HG03139 (cell line): Measurements from ENCODE around the gene INVS.
"Not testable (repeated sequence)": the region's sequence is repeated elsewhere in the genome, so short reads cannot be mapped to it uniquely, and the experiment has no call there.

Experiments
- ATAC-seq: cut with Tn5 transposase; IDR thresholded peaks from one replicate; pipeline ENCODE4 v1.9.1; 2021; ENCODE audit not compliant: unreplicated experiment

Gene INVS

GRCh38 chr9:100117316-100117715 is 18.3 kb downstream of the INVS start:
- no peak for ATAC-seq

DNA sequence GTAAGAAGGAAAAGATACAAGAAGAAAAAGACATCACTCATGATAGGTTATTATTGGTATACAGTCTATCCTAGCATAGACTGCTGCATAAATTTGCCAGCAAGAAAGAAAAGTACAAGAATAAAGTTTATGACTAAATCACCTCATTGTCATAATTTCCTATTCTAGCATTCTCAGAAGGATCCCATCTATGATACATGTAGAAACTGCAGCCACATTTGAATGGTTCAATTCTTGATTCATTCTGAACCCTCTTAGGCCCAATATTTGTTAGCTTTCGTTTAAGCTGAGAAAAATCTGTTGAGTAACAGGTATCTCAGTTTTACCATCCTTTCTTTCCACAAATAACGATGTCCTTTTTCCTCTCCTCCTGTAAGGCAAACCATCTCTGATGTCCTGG is 21.2 kb downstream of the INVS start:
- ATAC-seq: no peak

DNA sequence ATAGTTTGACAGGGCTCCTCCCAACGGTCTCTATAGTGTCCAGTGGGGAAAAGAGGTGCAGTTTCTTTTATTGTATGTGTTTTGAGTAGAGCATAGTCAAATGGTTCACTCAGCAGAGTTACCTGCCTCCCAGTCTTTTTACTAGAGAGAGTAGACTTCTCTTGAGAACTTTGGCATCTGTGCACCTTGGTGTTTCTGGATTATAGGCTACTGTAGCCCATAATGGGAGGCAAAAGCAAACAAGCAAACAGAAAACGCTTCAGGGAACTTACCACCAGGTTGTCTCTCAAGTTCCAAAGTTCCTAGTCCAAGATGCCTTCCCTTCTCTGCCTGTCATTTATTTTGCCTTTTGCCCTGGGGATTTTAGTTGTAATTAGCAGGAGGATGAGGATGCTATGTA is 26.2 kb downstream of the INVS start:
- no peak for ATAC-seq

GRCh38 chr9:100125910-100126309 is 26.9 kb downstream of the INVS start:
- ATAC-seq: no peak

- no peak for ATAC-seq
Observed at GRCh38 chr9:100126423-100126822, 27.4 kb downstream of the INVS start.

DNA sequence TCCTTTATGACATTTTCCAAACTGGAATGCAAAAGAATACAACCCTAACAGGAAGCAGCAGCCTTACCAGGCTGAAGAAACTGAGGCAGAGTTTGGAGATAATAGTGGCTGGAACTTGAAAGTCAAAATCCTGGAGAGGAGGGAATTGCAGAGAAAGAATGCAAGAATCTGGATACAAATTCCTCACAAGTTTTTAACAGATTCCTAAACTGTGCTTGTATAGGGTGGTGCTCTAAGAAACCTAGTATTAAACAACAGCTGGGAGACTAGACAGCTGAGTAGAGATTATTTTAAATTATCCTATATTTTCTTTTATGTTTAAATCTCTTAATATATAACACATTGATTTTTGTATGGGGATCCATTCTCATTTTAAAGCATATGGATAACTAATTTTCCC is 30.7 kb downstream of the INVS start:
- ATAC-seq: no peak

- ATAC-seq: no peak
Observed at GRCh38 chr9:100131216-100131615, 32.2 kb downstream of the INVS start.

DNA sequence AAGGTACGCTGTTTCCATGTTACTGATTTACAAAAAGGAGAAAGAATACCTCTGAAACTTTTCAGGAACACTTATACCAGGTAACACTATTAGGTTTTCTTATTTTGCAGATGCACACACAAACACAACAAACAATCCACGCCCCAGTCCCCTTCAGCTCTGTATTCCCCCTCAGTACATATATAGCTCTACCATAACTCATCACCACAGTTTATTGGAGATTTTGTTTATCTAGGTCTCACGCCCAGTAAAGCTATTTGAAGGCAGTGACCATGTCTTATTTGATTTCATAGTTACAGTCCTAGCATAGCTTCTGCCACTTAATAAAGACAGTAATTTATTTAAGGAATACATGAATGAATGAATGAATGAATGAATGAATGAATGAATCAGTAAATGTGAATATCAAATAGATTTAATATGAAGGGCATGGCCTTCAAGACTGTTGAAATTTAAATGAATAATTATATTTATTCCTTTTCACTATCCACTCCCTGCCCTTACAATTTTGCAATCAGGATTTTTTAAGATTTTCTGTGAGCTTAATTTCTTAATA is 32.9 kb downstream of the INVS start:
- no peak for ATAC-seq

DNA sequence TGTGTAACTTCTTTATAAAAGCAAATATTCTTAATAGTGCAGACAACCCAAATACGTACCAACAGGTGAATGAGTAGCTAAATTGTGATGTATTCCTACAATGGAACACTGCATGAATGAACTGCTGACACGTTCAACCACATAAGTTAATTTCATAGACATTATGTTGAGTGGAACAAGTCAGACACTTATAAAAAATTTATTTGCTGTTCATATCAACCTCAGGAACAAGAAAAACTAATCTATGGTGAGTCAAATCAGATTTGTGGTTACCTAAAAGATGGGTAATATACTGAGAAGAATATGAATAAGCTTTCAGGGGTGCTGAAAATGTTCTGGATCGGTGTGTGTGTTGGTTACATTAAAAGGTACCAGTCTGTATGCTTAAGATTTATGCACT is 35.7 kb downstream of the INVS start:
- ATAC-seq: no peak

DNA sequence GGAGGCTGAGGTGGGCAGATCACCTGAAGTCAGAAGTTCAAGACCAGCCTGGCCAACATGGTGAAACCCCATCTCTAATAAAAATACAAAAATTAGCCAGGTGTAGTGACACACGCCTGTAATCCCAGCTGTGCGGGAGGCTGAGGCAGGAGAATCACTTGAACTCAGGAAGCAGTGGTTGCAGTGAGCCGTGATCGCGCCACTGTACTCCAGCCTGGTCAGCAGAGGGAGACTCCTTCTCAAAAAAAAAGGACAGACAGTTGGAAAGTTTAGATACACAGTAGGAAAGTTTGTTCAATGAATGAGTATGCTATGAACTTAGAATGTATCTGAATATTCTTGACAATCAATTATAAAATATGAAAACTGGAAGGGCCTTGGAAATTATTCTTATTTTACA is 37.8 kb downstream of the INVS start:
- ATAC-seq: not testable (repeated sequence)

GRCh38 chr9:100140303-100140702 is 41.3 kb downstream of the INVS start:
- ATAC-seq: not testable (repeated sequence)

DNA sequence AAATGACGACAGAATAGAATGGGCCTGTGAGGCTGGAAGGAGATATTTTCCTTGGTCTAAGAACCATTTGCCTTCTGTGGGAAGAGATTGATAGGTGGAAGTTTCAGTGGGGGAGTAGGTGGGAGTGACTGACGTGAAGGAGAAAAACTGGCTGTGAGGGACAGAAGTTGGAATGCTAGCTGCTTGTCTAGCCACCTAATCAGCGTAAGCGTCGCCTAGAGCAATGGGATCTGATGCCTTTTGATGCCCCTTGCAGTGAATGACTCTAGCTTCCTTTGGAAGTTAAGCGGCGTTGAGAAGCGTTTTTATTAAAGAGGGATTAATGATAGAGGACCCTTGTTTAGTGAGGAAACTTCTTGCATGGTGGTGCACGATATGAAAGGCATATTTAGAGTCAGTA is 42.8 kb downstream of the INVS start:
- ATAC-seq: not testable (repeated sequence)

DNA sequence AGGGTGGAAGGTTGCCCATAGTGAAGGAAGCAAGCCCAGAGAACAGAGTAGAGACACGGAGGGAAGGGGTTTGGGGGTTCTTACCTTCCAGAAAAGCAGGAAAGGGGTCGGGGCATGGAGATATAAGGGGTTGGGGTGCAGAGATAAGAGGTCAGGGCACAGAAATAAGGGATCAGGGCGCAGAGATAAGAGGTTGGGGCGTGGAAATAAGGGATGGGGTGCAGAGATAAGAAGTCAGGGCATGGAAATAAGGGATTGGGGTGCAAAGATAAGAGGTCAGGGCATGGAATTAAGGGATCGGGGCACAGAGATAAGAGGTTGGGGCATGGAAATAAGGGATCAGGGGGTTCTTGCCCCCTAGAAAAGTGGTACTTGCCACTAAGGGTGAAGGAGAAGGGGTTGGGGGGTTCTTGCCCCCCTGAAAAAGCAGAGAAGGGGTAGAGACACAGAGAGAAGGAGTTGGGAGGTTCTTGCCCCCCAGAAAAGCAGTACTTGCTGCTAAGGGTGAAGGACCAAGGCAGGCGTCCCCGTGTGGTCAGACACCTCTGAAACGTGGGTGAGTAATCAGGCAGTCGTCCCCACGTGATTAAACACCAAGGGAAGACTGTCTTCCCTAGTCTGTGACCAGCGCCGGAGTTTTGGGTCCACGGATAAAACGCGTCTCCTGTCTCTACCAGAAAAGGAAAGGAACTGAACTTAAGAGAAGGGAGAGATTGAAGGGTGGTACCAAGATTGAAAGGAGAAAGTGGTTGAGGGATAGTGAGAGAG is 46.3 kb downstream of the INVS start:
- not testable (repeated sequence) for ATAC-seq

DNA sequence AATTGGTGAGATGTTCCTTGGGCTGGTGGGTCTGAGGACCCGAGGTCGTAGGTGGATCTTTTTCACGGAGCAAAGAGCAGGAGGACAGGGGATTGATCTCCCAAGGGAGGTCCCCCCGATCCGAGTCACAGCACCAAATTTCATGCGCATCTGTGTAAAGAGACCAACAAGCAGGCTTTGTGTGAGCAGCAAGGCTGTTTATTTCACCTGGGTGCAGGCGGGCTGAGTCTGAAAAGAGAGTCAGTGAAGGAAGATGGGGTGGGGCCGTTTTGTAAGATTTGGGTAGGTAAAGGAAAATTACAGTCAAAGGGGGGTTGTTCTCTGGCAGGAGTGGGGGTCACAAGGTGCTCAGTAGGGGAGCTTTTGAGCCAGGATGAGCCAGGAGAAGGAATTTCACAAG is 46.9 kb downstream of the INVS start:
- ATAC-seq: not testable (repeated sequence)

- ATAC-seq: no peak
Observed at GRCh38 chr9:100150214-100150613, 51.2 kb downstream of the INVS start.

DNA sequence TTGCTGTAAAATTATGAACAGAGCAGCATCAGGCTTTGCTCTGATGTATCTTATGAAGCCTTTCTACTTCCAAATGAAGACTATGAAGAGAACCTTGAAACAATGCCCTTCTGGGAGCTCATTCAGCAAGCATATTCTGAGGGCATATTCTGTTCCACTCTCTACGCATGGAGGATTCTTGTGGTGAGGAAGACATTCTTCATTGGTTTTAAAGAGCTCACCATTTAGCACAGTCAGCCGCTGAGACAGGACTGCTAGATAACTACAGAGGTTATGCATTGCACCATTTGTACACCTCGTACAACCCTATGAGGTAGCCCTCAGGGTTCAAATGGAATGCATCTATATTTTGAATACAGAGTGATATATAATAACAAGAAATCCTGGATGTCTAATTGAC is 61.0 kb downstream of the INVS start:
- no peak for ATAC-seq

- no peak for ATAC-seq
Observed at GRCh38 chr9:100167176-100167575, 68.1 kb downstream of the INVS start.

GRCh38 chr9:100167915-100168654 is 69.0 kb downstream of the INVS start:
- ATAC-seq: no peak

GRCh38 chr9:100170085-100170484 is 71.0 kb downstream of the INVS start:
- ATAC-seq: no peak

GRCh38 chr9:100170556-100170955 is 71.5 kb downstream of the INVS start:
- ATAC-seq: no peak

DNA sequence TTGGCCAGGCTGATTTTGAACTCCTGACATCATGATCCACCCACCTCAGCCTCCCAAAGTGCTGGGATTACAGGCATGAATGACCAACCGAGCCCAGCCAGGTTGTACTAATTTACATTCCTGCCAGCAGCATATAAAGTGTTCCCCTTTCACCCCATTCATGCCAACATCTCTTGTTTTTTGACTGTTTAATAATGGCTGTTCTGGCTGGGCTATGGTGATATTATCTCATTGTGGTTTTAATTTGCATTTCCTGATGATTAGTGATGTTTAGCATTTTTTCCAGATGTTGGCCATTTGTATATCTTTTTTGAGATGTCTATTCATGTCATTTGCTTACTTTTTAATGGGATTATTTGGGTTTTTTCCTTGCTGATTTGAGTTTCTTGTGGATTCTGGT is 87.3 kb downstream of the INVS start:
- no peak for ATAC-seq

- no peak for ATAC-seq
Observed at GRCh38 chr9:100190339-100190738, 91.3 kb downstream of the INVS start.
